Vagina (tissue), 2 donors: ENCODE results near the gene RHNO1.

ENCODE experiments used
- CTCF ChIP-seq, 3 experiments: fragments of 450-650 bp in 2 of 3; fragments of 200-600 bp in 1 of 3; sonication (generic) in 1 of 3; IDR thresholded peaks; one replicate each; pipeline ENCODE4 v1.5.1; 2017 to 2019; ENCODE audit warnings: antibody characterized with exemption in 3 of 3, mild to moderate bottlenecking in 2 of 3, moderate library complexity in 2 of 3
- POLR2AphosphoS5 ChIP-seq, 2 donors: sonication (generic); formaldehyde crosslinking; IDR thresholded peaks; one replicate each; pipeline ENCODE4 v1.9.0; 2017; ENCODE audit warnings: antibody characterized with exemption in 2 of 2, mild to moderate bottlenecking in 2 of 2, low read depth in 1 of 2; ENCODE audit not compliant: insufficient read depth in 1 of 2

GRCh38 chr12:2845280-2845679, 31.7 kb upstream of the RHNO1 start:
- TF ChIP-seq CTCF (IDR thresholded peaks at IDR 0.05) (no peak), POLR2AphosphoS5 (IDR thresholded peaks at IDR 0.05; ENCODE audit: insufficient read depth in 1 of 2, low read depth in 1 of 2) (no peak)
